ENCODE measurements around the gene RFX2. TPM values are rescaled to one million over a fixed set of nuclear protein-coding genes. Genes with fewer than 3 reads are reported as not detected.

The RFX2 gene
- total RNA-seq, 2 experiments from 2014 or later, result 10.1 to 10.4 TPM

GRCh38 chr19:6045108-6045507, 65.2 kb downstream of the RFX2 start:
- ChIA-PET CTCF (interaction anchor here (0.6 kb wide), 1 partner anchor 58 kb away, joined by 3 read pairs; no protein-coding TSS in a partner anchor), POLR2A (interaction anchor here (0.5 kb wide), 1 partner anchor 70 kb away, joined by 8 read pairs; no protein-coding TSS in a partner anchor)
- no peaks in the 10 kb centered on the region for H3K9me3 Mint-ChIP-seq
- H3K27ac Mint-ChIP-seq, result no peak overlapping the region
- no peak for DNase-seq
- no peaks in the 10 kb centered on the region for H3K27me3 Mint-ChIP-seq
- H3K4me3 Mint-ChIP-seq, result no peak overlapping the region
- no peaks in the 10 kb centered on the region for H3K36me3 Mint-ChIP-seq (ENCODE audit: low read depth)
- H3K4me1 Mint-ChIP-seq, result peaks cover 4% of the 10 kb centered on the region

GRCh38 chr19:6044056-6044805, 66.1 kb downstream of the RFX2 start:
- Mint-ChIP-seq H3K27ac (no peak overlapping the region), H3K4me3 (no peak overlapping the region), H3K4me1 (peaks cover 7% of the 10 kb centered on the region), H3K27me3 (no peaks in the 10 kb centered on the region), H3K9me3 (no peaks in the 10 kb centered on the region), H3K36me3 (ENCODE audit: low read depth) (no peaks in the 10 kb centered on the region)
- ChIA-PET CTCF (interaction anchor here (1.5 kb wide), 1 partner anchor 84 kb away, joined by 3 read pairs; no protein-coding TSS in a partner anchor), POLR2A (interaction anchor here (0.5 kb wide), 1 partner anchor 71 kb away, joined by 8 read pairs; no protein-coding TSS in a partner anchor)
- no peak for DNase-seq

GRCh38 chr19:6042776-6043726, 67.2 kb downstream of the RFX2 start:
- no peaks in the 10 kb centered on the region for H3K9me3 Mint-ChIP-seq
- H3K4me1 Mint-ChIP-seq, result peaks cover 12% of the 10 kb centered on the region
- no peak for DNase-seq
- no peak overlapping the region for H3K4me3 Mint-ChIP-seq
- H3K27ac Mint-ChIP-seq, result no peak overlapping the region
- CTCF ChIA-PET, result interaction anchor here (0.7 to 1.5 kb wide), 3 partner anchors 15 to 85 kb away, joined by 3 read pairs; no protein-coding TSS in a partner anchor
- H3K36me3 Mint-ChIP-seq (ENCODE audit: low read depth), result peaks cover 4% of the 10 kb centered on the region
- POLR2A ChIA-PET, result no interaction called here
- H3K27me3 Mint-ChIP-seq, result no peaks in the 10 kb centered on the region

GRCh38 chr19:6041991-6042481, 68.3 kb downstream of the RFX2 start:
- no peak for DNase-seq
- H3K36me3 Mint-ChIP-seq (ENCODE audit: low read depth), result peaks cover 4% of the 10 kb centered on the region
- no peak overlapping the region for H3K27ac Mint-ChIP-seq
- H3K27me3 Mint-ChIP-seq, result no peaks in the 10 kb centered on the region
- CTCF ChIA-PET, result interaction anchor here (0.7 to 1.0 kb wide), 2 partner anchors 14 to 83 kb away, joined by 3 read pairs; no protein-coding TSS in a partner anchor
- no peaks in the 10 kb centered on the region for H3K9me3 Mint-ChIP-seq
- POLR2A ChIA-PET, result no interaction called here
- no peak overlapping the region for H3K4me3 Mint-ChIP-seq
- peaks cover 15% of the 10 kb centered on the region for H3K4me1 Mint-ChIP-seq

- Mint-ChIP-seq H3K9me3 (no peaks in the 10 kb centered on the region), H3K4me1 (peaks cover 15% of the 10 kb centered on the region), H3K27ac (no peak overlapping the region), H3K27me3 (no peaks in the 10 kb centered on the region), H3K4me3 (no peak overlapping the region), H3K36me3 (ENCODE audit: low read depth) (peaks cover 4% of the 10 kb centered on the region)
- POLR2A ChIA-PET, result no interaction called here
- no peak for DNase-seq
- CTCF ChIA-PET, result no interaction called here
Observed at GRCh38 chr19:6041071-6041470, 69.2 kb downstream of the RFX2 start.

GRCh38 chr19:6039566-6040225, 70.6 kb downstream of the RFX2 start:
- H3K4me1 Mint-ChIP-seq, result peaks cover 15% of the 10 kb centered on the region
- CTCF ChIA-PET, result no interaction called here
- no peak overlapping the region for H3K4me3 Mint-ChIP-seq
- H3K27me3 Mint-ChIP-seq, result no peaks in the 10 kb centered on the region
- no peak overlapping the region for H3K27ac Mint-ChIP-seq
- DNase-seq, result no peak
- H3K36me3 Mint-ChIP-seq (ENCODE audit: low read depth), result peaks cover 4% of the 10 kb centered on the region
- POLR2A ChIA-PET, result no interaction called here
- no peaks in the 10 kb centered on the region for H3K9me3 Mint-ChIP-seq

GRCh38 chr19:6038634-6039405, 71.5 kb downstream of the RFX2 start:
- Mint-ChIP-seq H3K27me3 (no peaks in the 10 kb centered on the region), H3K27ac (no peak overlapping the region), H3K4me3 (no peak overlapping the region), H3K36me3 (ENCODE audit: low read depth) (peaks cover 4% of the 10 kb centered on the region), H3K4me1 (peaks cover 15% of the 10 kb centered on the region), H3K9me3 (no peaks in the 10 kb centered on the region)
- POLR2A ChIA-PET, result no interaction called here
- DNase-seq, result no peak
- CTCF ChIA-PET, result interaction anchor here (0.9 kb wide), 1 partner anchor 235 kb away, joined by 3 read pairs; no protein-coding TSS in a partner anchor

GRCh38 chr19:6035026-6035425, 75.3 kb downstream of the RFX2 start:
- ChIA-PET CTCF (interaction anchor here (1.4 to 1.6 kb wide), 2 partner anchors 13 to 231 kb away, joined by 4 to 5 read pairs; no protein-coding TSS in a partner anchor), POLR2A (interaction anchor here (0.6 kb wide), 1 partner anchor 208 kb away, joined by 3 read pairs; no protein-coding TSS in a partner anchor)
- no peaks in the 10 kb centered on the region for H3K27me3 Mint-ChIP-seq
- H3K9me3 Mint-ChIP-seq, result no peaks in the 10 kb centered on the region
- peaks cover 15% of the 10 kb centered on the region for H3K4me1 Mint-ChIP-seq
- no peak overlapping the region for H3K27ac Mint-ChIP-seq
- no peak for DNase-seq
- peaks cover 7% of the 10 kb centered on the region for H3K36me3 Mint-ChIP-seq (ENCODE audit: low read depth)
- no peak overlapping the region for H3K4me3 Mint-ChIP-seq

- no peaks in the 10 kb centered on the region for H3K9me3 Mint-ChIP-seq
- no peaks in the 10 kb centered on the region for H3K27me3 Mint-ChIP-seq
- CTCF ChIA-PET, result interaction anchor here (1.4 to 1.6 kb wide), 2 partner anchors 12 to 231 kb away, joined by 4 to 5 read pairs; no protein-coding TSS in a partner anchor
- peaks cover 7% of the 10 kb centered on the region for H3K36me3 Mint-ChIP-seq (ENCODE audit: low read depth)
- H3K4me3 Mint-ChIP-seq, result no peak overlapping the region
- H3K27ac Mint-ChIP-seq, result no peak overlapping the region
- POLR2A ChIA-PET, result interaction anchor here (0.6 kb wide), 1 partner anchor 208 kb away, joined by 3 read pairs; no protein-coding TSS in a partner anchor
- H3K4me1 Mint-ChIP-seq, result peaks cover 14% of the 10 kb centered on the region
- no peak for DNase-seq
Observed at GRCh38 chr19:6034512-6034911, 75.8 kb downstream of the RFX2 start.

- no peak for DNase-seq
- ChIA-PET CTCF (interaction anchor here (0.5 to 1.6 kb wide), 3 partner anchors 12 to 230 kb away, joined by 4 to 6 read pairs (median 5); no protein-coding TSS in a partner anchor), POLR2A (no interaction called here)
- Mint-ChIP-seq H3K9me3 (no peaks in the 10 kb centered on the region), H3K4me3 (no peak overlapping the region), H3K27ac (no peak overlapping the region), H3K36me3 (ENCODE audit: low read depth) (peaks cover 5% of the 10 kb centered on the region), H3K4me1 (peaks cover 7% of the 10 kb centered on the region), H3K27me3 (no peaks in the 10 kb centered on the region)
Observed at GRCh38 chr19:6033744-6034264, 76.5 kb downstream of the RFX2 start.

GRCh38 chr19:6032827-6033226, 77.5 kb downstream of the RFX2 start:
- DNase-seq, result no peak
- no peak overlapping the region for H3K27ac Mint-ChIP-seq
- CTCF ChIA-PET, result no interaction called here
- no peaks in the 10 kb centered on the region for H3K9me3 Mint-ChIP-seq
- POLR2A ChIA-PET, result no interaction called here
- peaks cover 2% of the 10 kb centered on the region for H3K36me3 Mint-ChIP-seq (ENCODE audit: low read depth)
- H3K27me3 Mint-ChIP-seq, result no peaks in the 10 kb centered on the region
- H3K4me3 Mint-ChIP-seq, result no peak overlapping the region
- H3K4me1 Mint-ChIP-seq, result peaks cover 3% of the 10 kb centered on the region
